GM10248 (cell line): ENCODE results near the gene SPOCK2.

Experiments used
- CTCF ChIA-PET: fragments of 300-600 bp; sonication (Branson Sonifier 250); formaldehyde crosslinking; extraction: SDS; loops from one replicate; lab custom pipeline; 2021; ENCODE audit warnings: antibody characterized with exemption; lab: Yijun Ruan, JAX
- POLR2A ChIA-PET: fragments of 350-650 bp; sonication (Branson Sonifier 250); formaldehyde crosslinking; extraction: SDS; loops from one replicate; lab custom pipeline; 2020; ENCODE audit warnings: antibody characterized with exemption; lab: Yijun Ruan, JAX
- DNase-seq: peaks from one replicate; pipeline ENCODE4 v3.0.0; 2012; ENCODE audit errors: extremely low spot score
- CTCF ChIP-seq: IDR thresholded peaks from 2 replicates; pipeline ENCODE4 v1.5.1; 2012; ENCODE audit warnings: mild to moderate bottlenecking, low read depth; ENCODE audit errors: extremely low read depth, missing control alignments, control extremely low read depth

Gene SPOCK2

GRCh38 chr10:72096115-72097000 lies 8.0 kb upstream of the SPOCK2 start:
- ChIA-PET POLR2A (no interaction called here), CTCF (interaction anchor here (1.0 to 1.3 kb wide), 2 partner anchors 9 to 241 kb away, joined by 4 read pairs; no protein-coding TSS in a partner anchor)
- no peak for TF ChIP-seq CTCF
- DNase-seq: no peak

GRCh38 chr10:72095195-72095594 lies 6.8 kb upstream of the SPOCK2 start:
- ChIA-PET POLR2A (interaction anchor here (0.6 kb wide), 1 partner anchor 91 kb away, joined by 5 read pairs; no protein-coding TSS in a partner anchor), CTCF (no interaction called here)
- TF ChIP-seq CTCF: no peak
- DNase-seq: no peak

GRCh38 chr10:72094574-72094973 lies 6.2 kb upstream of the SPOCK2 start:
- CTCF ChIA-PET: interaction anchor here (1.1 kb wide), 1 partner anchor 37 kb away, joined by 3 read pairs; no protein-coding TSS in a partner anchor
- POLR2A ChIA-PET: no interaction called here
- DNase-seq: no peak
- no peak for TF ChIP-seq CTCF

- POLR2A ChIA-PET: interaction anchor here (0.7 kb wide), 1 partner anchor 68 kb away, joined by 3 read pairs; no protein-coding TSS in a partner anchor
- CTCF ChIA-PET: interaction anchor here (0.7 to 1.5 kb wide), 4 partner anchors 9 to 45 kb away, joined by 3 to 7 read pairs (median 4); no protein-coding TSS in a partner anchor
- no peak for TF ChIP-seq CTCF
- DNase-seq: no peak
Observed at GRCh38 chr10:72093450-72093849, 5.1 kb upstream of the SPOCK2 start.

GRCh38 chr10:72092987-72093386 lies 4.6 kb upstream of the SPOCK2 start:
- CTCF ChIA-PET: interaction anchor here (0.8 to 1.5 kb wide), 3 partner anchors 9 to 62 kb away, joined by 3 to 7 read pairs (median 6); no protein-coding TSS in a partner anchor
- DNase-seq: no peak
- POLR2A ChIA-PET: interaction anchor here (0.7 kb wide), 1 partner anchor 69 kb away, joined by 3 read pairs; no protein-coding TSS in a partner anchor
- no peak for TF ChIP-seq CTCF

- no peak for TF ChIP-seq CTCF
- POLR2A ChIA-PET: no interaction called here
- no peak for DNase-seq
- CTCF ChIA-PET: interaction anchor here (0.8 to 1.1 kb wide), 2 partner anchors 14 to 61 kb away, joined by 3 to 4 read pairs; no protein-coding TSS in a partner anchor
Observed at GRCh38 chr10:72092171-72092924, 4.0 kb upstream of the SPOCK2 start.
